ENCODE data around the gene KLRB1. TPM values are rescaled to one million over a fixed set of nuclear protein-coding genes. Genes with fewer than 3 reads are reported as not detected.

KLRB1 gene
- total RNA-seq, 1 experiment from 2014 or later, result not detected

- H3K36me3 ChIP-seq (ENCODE audit: control insufficient read depth, insufficient read depth, low read length), result no peaks in the 10 kb centered on the region
- no peak overlapping the region for H3K4me3 ChIP-seq (ENCODE audit: low read depth in 2 of 2, low read length in 2 of 2)
- ATAC-seq, result no peak
- in situ Hi-C loops (cut with HindIII; ENCODE audit: low pct_unique_long_range_greater_than_20kb, low sequenced_read_pairs), result no loop called here
- DNase-seq (ENCODE audit: low read depth, low spot score), result no peak
- no peak overlapping the region for H3K27ac ChIP-seq (ENCODE audit: low read length)
- intact Hi-C loops (cut with micrococcal nuclease; ENCODE audit: unreplicated experiment), result no loop called here
- no peaks in the 10 kb centered on the region; the same call in 1 of the 2 replicates for H3K27me3 ChIP-seq (ENCODE audit: control insufficient read depth, insufficient read depth, low read length)
- H3K4me1 ChIP-seq (ENCODE audit: control insufficient read depth, insufficient read depth, low read length), result no peaks in the 10 kb centered on the region
- ChIA-PET POLR2A (no interaction called here), CTCF (no interaction called here)
- no peaks in the 10 kb centered on the region for H3K9me3 ChIP-seq (ENCODE audit: control insufficient read depth, insufficient read depth, low read depth, low read length)
- BruUV-seq (replicated peaks), result no TSS peak
- TF ChIP-seq TCF7L2 (IDR thresholded peaks at IDR 0.05; ENCODE audit: low read depth, low read length), result no peak
- no peak for TF ChIP-seq SIN3A (IDR thresholded peaks at IDR 0.05; ENCODE audit: borderline replicate concordance, insufficient read depth, low read depth, low read length)
- TF ChIP-seq CTCF (IDR thresholded peaks at IDR 0.05), result no peak
- no peak for TF ChIP-seq REST (IDR thresholded peaks at IDR 0.05; ENCODE audit: insufficient read depth in 1 of 2, low read depth in 2 of 2, low read length in 1 of 2)
- no peak for TF ChIP-seq POLR2AphosphoS5 (IDR thresholded peaks at IDR 0.05; ENCODE audit: low read depth, low read length)
Measured at GRCh38 chr12:9598363-9598762, 9.4 kb downstream of the KLRB1 start.

GRCh38 chr12:9597365-9597764 is 10.4 kb downstream of the KLRB1 start:
- intact Hi-C loops (cut with micrococcal nuclease; ENCODE audit: unreplicated experiment) (no loop called here), in situ Hi-C loops (cut with HindIII; ENCODE audit: low pct_unique_long_range_greater_than_20kb, low sequenced_read_pairs) (no loop called here)
- H3K36me3 ChIP-seq (ENCODE audit: control insufficient read depth, insufficient read depth, low read length), result no peaks in the 10 kb centered on the region
- no peaks in the 10 kb centered on the region; the same call in 1 of the 2 replicates for H3K27me3 ChIP-seq (ENCODE audit: control insufficient read depth, insufficient read depth, low read length)
- POLR2A ChIA-PET, result no interaction called here
- CTCF ChIA-PET, result no interaction called here
- H3K4me1 ChIP-seq (ENCODE audit: control insufficient read depth, insufficient read depth, low read length), result no peaks in the 10 kb centered on the region
- DNase-seq (ENCODE audit: low read depth, low spot score) (no peak), ATAC-seq (no peak)
- no peak for TF ChIP-seq SIN3A (IDR thresholded peaks at IDR 0.05; ENCODE audit: borderline replicate concordance, insufficient read depth, low read depth, low read length)
- TF ChIP-seq TCF7L2 (IDR thresholded peaks at IDR 0.05; ENCODE audit: low read depth, low read length), result no peak
- TF ChIP-seq CTCF (IDR thresholded peaks at IDR 0.05), result no peak
- no peak for TF ChIP-seq REST (IDR thresholded peaks at IDR 0.05; ENCODE audit: insufficient read depth in 1 of 2, low read depth in 2 of 2, low read length in 1 of 2)
- no peak for TF ChIP-seq POLR2AphosphoS5 (IDR thresholded peaks at IDR 0.05; ENCODE audit: low read depth, low read length)
- no peaks in the 10 kb centered on the region for H3K9me3 ChIP-seq (ENCODE audit: control insufficient read depth, insufficient read depth, low read depth, low read length)
- H3K4me3 ChIP-seq (ENCODE audit: low read depth in 2 of 2, low read length in 2 of 2), result no peak overlapping the region
- H3K27ac ChIP-seq (ENCODE audit: low read length), result no peak overlapping the region
- BruUV-seq (replicated peaks), result no TSS peak

All from Panc1 (cell line).